Cardiac muscle cell (in vitro differentiated cells and primary cell): ENCODE measurements around the gene ANKZF1. TPM values are rescaled to one million over a fixed set of nuclear protein-coding genes. Genes with fewer than 3 reads are reported as not detected.

Experiments
- DNase-seq, 2 donors: peaks; one replicate each; pipeline versions ENCODE4 v3.0.0 to v3.0.0-alpha.2; 2010 to 2017; ENCODE audit warnings: low read depth in 1 of 2, low spot score in 1 of 2
- H3K27ac ChIP-seq: fragments of 200-600 bp; sonication (generic); 2 replicates; pipeline ENCODE4 v1.5.1; 2016
- H3K27me3 ChIP-seq: fragments of 200-600 bp; sonication (generic); 2 replicates; pipeline ENCODE4 v1.6.0; 2016; ENCODE audit warnings: control low read depth
- H3K36me3 ChIP-seq: fragments of 200-600 bp; sonication (generic); 2 replicates; pipeline ENCODE4 v1.5.1; 2016; ENCODE audit warnings: control low read depth
- H3K4me1 ChIP-seq: fragments of 200-600 bp; sonication (generic); 2 replicates; pipeline ENCODE4 v1.8.1; 2017; ENCODE audit warnings: low read depth, mild to moderate bottlenecking, mixed run types
- H3K4me3 ChIP-seq: fragments of 200-600 bp; sonication (generic); 2 replicates; pipeline ENCODE4 v1.5.1; 2016; ENCODE audit warnings: mild to moderate bottlenecking
- H3K9me3 ChIP-seq: fragments of 200-600 bp; sonication (generic); 2 replicates; pipeline ENCODE4 v1.5.1; 2017; ENCODE audit warnings: low read depth, mild to moderate bottlenecking, control low read depth
- CTCF ChIP-seq: IDR thresholded peaks from 2 replicates; pipeline ENCODE4 v1.5.1; 2012; ENCODE audit warnings: low read depth, mild to moderate bottlenecking, low read length
- polyA plus RNA-seq: library from polyadenylated mRNA; unstranded; fragments of >200 nt; fragmentation: Nextera tagmentation; extraction: Ambion mirVana; gene quantifications from 2 replicates; pipeline ENCODE4 v1.2.1, GENCODE V29; 2016
- total RNA-seq: library from RNA; depleted of rRNA; stranded (reverse); fragments of >200 nt; gene quantifications from 2 replicates; pipeline ENCODE4 v1.2.3, GENCODE V29; 2016

The ANKZF1 gene
- total and polyA plus RNA-seq, 2 experiments from 2014 or later = 139 to 175 TPM

DNA sequence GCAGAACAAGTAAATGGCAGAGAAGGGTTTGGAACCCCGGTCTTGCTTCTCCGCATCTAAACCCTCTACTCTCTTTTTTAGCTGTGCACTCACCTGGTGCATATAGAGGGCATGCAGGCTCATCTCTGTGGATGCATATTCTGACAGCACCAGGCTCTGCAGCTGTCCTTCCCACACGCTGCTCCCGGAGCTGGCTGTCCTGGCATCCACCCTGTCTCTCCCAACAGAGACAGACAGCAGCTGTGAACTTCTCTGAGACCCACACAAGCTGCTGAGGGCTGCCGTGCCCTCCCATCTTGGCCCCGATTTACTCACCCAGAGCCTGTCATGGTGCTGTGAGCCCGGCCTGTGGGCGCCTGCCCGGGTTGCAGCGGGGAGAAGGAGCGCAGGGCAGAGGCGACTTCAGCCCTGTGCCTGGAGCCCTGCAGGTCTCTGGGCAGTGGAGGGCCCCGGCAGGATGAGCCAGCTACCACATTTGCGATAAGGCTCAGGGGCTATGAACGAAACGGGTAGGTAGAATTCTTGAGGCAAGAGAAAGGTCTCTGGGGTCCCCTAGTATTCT is 7.6 kb upstream of the ANKZF1 start:
- no peaks in the 10 kb centered on the region for H3K27me3 ChIP-seq
- H3K27ac ChIP-seq = no peak overlapping the region
- peaks cover 56% of the 10 kb centered on the region for H3K36me3 ChIP-seq
- peaks cover 12% of the 10 kb centered on the region for H3K4me1 ChIP-seq
- H3K9me3 ChIP-seq = no peaks in the 10 kb centered on the region
- no peak for TF ChIP-seq CTCF
- DNase-seq = no peak
- H3K4me3 ChIP-seq = no peak overlapping the region

- no peaks in the 10 kb centered on the region for H3K9me3 ChIP-seq
- H3K27me3 ChIP-seq = no peaks in the 10 kb centered on the region
- H3K4me1 ChIP-seq = peaks cover 11% of the 10 kb centered on the region
- H3K4me3 ChIP-seq = no peak overlapping the region
- TF ChIP-seq CTCF = no peak
- H3K36me3 ChIP-seq = peaks cover 56% of the 10 kb centered on the region
- DNase-seq = no peak
- no peak overlapping the region for H3K27ac ChIP-seq
These were observed 5.6 kb upstream of the ANKZF1 start for GRCh38 chr2:219223831-219224610.

DNA sequence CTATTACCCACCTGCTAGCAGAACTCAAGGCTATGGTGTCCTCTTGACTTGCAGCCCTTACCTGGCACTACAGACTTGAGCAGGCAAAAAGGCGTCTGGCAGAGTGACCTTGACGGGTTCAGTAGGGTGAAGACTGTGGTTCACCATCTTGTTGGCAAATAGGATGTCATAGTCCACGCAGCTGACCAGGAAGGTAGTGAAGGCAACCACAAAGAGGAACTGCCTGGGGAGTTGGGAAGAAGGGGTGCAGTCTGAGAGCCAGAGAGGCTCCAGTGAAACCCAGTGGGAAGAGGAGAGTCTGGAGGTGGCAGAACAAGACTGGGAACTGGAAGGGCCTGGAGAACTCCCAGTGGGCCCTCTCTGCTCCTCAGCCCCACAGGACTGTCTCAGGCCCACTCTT is 4.3 kb upstream of the ANKZF1 start:
- TF ChIP-seq CTCF = no peak
- Histone ChIP-seq H3K27me3 (no peaks in the 10 kb centered on the region), H3K36me3 (peaks cover 48% of the 10 kb centered on the region), H3K4me1 (peaks cover 7% of the 10 kb centered on the region), H3K4me3 (no peak overlapping the region), H3K27ac (no peak overlapping the region), H3K9me3 (no peaks in the 10 kb centered on the region)
- no peak for DNase-seq

DNA sequence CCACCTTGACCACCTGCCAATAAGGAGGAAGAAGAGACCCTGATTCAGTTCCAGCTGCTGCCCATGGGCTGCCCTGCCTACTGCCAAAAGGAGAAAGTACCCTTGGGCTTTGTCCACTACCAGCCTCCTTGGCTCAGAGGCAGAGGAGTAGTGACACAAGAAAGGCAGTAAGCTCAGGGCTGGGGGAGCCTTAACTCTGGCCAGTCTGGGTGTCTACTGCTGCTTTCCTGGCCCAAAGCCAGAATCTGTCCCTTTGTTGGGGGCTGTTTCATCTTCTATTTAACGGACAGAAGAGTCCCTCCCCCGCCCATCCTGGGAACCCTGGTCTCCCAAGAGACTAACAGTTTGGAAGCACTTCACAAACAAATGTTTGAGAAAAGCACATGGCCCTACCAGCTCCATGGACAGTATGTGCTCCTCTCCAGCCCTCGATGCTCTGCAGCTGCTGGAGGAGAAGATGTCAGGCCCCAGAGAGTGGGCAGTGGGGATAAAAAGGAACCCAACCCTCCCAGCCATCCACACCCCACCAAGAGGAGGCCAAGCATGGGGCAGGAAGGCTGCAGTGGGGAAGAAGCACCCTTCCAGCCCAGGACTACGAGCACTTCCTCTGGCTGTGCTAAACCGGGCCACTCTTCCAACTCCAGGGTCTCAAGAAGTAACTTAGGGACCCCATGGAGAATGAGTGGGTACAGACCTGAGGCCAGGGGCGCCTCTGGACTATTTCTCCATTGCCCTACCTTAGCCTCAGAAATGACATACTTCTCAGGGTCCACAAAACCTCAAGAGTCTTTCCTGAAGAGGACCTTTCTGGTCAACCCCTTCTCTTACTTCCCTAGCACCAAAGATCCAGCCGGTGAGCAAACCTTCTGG is 1.3 kb upstream of the ANKZF1 start:
- H3K27me3 ChIP-seq = no peaks in the 10 kb centered on the region
- peak overlapping the region; percentile 94 for H3K27ac ChIP-seq
- TF ChIP-seq CTCF = no peak
- H3K4me3 ChIP-seq = peak overlapping the region; percentile 72
- H3K36me3 ChIP-seq = peaks cover 41% of the 10 kb centered on the region
- H3K9me3 ChIP-seq = no peaks in the 10 kb centered on the region
- DNase-seq = no peak
- peaks cover 16% of the 10 kb centered on the region for H3K4me1 ChIP-seq

DNA sequence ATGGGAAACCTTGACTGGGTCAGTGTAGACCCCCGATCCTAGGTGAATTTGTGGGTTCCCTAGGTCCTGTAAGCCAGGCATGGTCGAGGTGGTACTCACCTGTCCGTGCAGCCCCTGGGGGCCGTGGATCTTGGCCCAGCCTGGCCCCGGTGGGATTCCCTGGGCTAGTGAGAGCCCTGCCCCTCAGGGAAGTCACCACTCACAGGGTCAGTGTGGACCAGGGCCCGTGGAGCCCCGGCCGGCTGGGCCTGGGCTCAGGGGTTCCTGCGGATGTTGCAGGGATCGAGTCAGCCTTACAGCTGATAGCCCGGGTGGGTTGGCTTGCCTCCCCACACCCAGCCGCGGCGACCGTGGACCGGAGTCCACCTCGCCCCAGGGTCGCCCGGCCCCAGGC is 698 bp upstream of the ANKZF1 start:
- H3K36me3 ChIP-seq = peaks cover 41% of the 10 kb centered on the region
- H3K27ac ChIP-seq = peak overlapping the region; percentile 94
- H3K4me3 ChIP-seq = peak overlapping the region; percentile 72

More for the DNA sequence above, 698 bp upstream of the ANKZF1 start:
- Histone ChIP-seq H3K9me3 (no peaks in the 10 kb centered on the region), H3K4me1 (peaks cover 16% of the 10 kb centered on the region), H3K27me3 (no peaks in the 10 kb centered on the region)
- TF ChIP-seq CTCF = no peak
- no peak for DNase-seq
